NCI-H146 (cell line): ENCODE results near the gene FLT3LG.

Experiments
- DNase-seq: peaks from one replicate; lab custom pipeline; 2025; lab: John Stamatoyannopoulos, UW

Gene FLT3LG

GRCh38 chr19:49488046-49488862, 14.2 kb downstream of the FLT3LG start:
- DNase-seq: peak; percentile 53

DNA sequence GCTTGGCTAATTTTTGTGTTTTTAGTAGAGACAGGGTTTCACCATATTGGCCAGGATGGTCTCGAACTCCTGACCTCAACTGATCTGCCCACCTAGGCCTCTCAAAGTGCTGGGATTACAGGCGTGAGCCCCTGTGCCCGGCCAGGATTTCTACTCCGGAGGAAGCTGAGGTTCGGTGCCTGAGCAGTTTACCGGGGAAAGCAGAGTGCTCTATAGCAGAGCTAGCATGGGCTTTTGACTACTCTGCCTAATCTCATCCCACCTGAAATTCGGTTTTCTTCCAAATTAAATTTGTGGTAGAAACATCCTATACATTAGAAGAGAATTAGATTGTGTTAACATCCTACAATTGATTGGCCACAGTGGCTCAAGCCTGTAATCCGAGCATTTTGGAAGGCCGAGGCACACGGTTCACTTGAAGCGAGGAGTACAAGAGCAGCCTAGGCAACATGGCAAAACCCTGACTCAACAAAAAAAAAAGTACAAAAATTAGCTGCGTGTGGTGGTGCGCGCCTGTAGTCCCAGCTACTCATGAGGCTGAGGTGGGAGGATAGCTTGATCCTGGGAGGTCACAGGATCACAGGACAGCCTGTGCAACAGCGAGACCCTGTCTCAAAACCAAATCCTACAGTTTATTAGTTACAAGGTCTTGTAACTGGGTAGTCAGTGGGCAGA, 15.0 kb downstream of the FLT3LG start:
- no peak for DNase-seq

- DNase-seq: no peak
Measured at GRCh38 chr19:49489601-49490167, 15.7 kb downstream of the FLT3LG start.

GRCh38 chr19:49490287-49491029, 16.4 kb downstream of the FLT3LG start:
- DNase-seq: no peak

GRCh38 chr19:49491030-49491803, 17.2 kb downstream of the FLT3LG start:
- DNase-seq: no peak

DNA sequence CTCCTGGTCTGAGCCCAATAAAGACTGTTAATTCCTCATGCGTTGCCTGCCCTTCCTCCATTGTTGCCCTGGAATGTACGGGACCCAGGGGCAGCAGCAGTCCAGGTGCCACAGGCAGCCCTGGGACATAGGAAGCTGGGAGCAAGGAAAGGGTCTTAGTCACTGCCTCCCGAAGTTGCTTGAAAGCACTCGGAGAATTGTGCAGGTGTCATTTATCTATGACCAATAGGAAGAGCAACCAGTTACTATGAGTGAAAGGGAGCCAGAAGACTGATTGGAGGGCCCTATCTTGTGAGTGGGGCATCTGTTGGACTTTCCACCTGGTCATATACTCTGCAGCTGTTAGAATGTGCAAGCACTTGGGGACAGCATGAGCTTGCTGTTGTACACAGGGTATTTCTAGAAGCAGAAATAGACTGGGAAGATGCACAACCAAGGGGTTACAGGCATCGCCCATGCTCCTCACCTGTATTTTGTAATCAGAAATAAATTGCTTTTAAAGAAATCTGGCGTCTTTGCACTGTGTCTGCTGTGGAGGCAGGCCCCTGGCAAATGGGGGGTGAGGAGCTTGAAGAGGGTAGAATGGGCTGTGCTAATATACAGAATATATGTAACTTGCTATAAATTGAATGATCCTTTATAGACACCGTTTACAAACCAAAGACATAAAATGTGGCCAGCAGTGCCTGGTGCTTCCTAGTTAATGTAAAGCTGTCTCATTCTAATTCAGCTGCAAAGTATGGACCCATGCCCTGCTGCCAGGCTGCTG, 18.0 kb downstream of the FLT3LG start:
- no peak for DNase-seq

- no peak for DNase-seq
Measured at GRCh38 chr19:49492573-49493405, 18.8 kb downstream of the FLT3LG start.

GRCh38 chr19:49496574-49497008, 22.6 kb downstream of the FLT3LG start:
- DNase-seq: no peak

DNA sequence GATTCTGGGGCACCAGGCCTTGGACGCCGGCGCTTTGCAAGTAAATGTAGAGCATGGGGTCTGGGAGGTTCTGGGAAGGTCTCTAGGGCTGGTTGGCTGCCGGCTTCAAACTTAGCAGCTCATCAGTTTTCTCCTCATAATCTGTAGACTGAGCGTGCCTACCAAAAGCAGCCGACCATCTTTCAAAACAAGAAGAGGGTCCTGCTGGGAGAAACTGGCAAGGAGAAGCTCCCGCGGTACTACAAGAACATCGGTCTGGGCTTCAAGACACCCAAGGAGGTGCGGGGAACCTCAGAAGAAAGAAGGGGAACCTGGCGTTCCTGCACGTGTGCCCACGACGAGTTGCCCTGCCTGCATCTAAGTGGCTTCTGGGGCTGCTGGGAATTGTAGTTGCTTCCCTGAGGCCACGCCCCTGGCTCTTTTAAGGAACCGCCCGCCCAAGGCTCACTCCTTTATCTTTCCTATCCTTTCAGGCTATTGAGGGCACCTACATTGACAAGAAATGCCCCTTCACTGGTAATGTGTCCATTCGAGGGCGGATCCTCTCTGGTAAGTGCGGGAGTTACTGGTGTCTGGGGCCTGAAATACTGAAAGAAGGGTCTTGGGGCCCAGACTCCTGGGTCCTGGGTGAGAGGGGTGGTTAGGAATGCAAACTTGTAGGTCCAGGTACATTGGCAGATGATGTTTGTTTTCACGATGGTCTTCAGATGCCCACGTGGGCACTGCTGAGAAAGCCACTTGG, 23.2 kb downstream of the FLT3LG start:
- DNase-seq: peak; percentile 61

- DNase-seq: no peak
Measured at GRCh38 chr19:49497789-49498103, 23.7 kb downstream of the FLT3LG start.

DNA sequence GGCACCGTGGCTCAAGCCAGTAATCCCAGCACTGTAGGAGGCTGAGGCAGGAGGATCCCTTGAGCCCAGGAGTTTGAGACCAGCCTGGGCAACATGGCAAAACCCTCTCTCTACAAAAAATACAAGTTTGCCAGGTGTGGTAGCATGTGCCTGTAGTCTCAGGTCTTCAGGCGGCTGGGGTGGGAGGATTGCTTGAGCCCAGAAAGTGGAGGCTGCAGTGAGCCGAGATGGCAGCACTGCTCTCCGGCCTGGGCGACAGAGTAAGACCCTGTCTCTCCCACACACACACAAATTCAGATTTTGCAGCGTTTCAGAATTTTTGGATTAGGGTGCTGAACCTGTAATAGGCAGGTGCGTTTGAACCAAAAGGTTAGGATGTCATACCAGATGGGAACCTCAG, 24.5 kb downstream of the FLT3LG start:
- DNase-seq: no peak

GRCh38 chr19:49499030-49499670, 25.1 kb downstream of the FLT3LG start:
- DNase-seq: no peak

DNA sequence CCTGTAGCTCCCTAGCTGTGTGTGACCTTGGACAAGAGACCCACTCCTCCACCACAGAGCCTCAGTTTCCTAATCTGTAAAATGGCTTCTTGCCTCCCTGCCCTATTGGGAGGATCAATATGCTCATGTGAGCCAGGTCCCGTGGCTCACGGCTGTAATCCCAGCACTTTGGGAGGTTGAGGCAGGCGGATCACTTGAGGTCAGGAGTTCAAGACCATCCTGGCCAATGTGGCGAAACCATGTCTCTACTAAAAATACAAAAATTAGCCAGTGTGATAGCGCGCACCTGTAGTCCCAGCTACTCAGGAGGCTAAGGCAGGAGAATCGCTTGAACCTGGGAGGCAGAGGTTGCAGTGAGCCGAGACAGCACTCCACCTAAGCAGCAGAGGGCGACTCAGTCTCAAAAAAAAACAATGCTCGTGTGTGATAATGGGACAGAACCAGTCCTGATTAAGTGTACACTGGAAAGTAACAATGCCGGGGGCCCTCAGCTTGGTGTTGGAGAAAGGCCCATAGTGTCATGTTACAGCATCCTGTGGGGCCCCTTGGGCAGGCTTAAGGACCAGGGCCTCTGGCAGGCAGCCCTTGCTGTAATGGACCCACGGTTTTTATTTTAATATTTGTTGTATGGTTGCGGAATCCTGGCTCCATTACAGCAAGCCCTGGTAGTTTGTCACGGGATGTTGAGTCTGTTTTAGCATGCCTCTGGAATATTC, 29.0 kb downstream of the FLT3LG start:
- DNase-seq: peak; percentile 79

GRCh38 chr19:49503582-49503962, 29.6 kb downstream of the FLT3LG start:
- no peak for DNase-seq

GRCh38 chr19:49506575-49507105, 32.6 kb downstream of the FLT3LG start:
- DNase-seq: peak; percentile 76

GRCh38 chr19:49507803-49508494, 33.9 kb downstream of the FLT3LG start:
- no peak for DNase-seq
